ENCODE results near the gene SIGLEC11. TPM values are rescaled to one million over a fixed set of nuclear protein-coding genes. Genes with fewer than 3 reads are reported as not detected.
"Not testable (repeated sequence)": the region's sequence is repeated elsewhere in the genome, so short reads cannot be mapped to it uniquely, and the experiment has no call there.

Gene SIGLEC11
- total RNA-seq, 1 experiment from 2014 or later: not detected

DNA sequence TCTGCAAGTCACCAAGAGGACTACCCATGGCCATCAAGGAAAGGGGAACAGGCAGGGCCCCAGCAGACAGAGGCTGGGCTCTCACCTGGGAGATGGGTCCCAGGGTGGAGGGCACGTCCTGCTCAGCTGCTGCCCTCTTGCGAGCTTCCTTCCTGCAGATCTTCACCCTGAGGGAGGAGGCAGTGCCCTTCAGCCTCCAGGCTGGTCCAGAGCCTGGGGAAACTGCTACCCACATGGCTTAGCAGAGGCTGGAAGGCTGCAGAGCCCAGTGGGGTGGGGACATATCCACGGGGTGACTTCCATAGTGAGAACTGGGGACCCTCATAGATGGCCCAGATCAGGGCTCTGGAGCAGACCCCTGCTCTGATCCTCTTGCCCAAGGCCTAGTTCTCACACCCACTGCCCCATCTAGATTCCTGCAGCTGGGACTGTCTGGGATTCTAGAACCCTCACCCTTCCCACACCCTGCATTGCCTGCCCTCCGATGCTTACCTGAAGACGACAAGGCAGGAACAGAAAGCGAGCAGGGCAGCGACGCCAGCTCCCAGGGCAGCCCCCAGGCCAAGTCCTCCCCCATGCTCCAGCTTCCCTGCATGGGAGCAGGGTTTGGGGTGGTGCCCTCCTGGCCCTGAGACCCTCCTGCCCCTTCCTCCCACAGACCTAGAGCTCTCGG is 9.0 kb downstream of the SIGLEC11 start:
- no peak for DNase-seq (ENCODE audit: low spot score)

DNA sequence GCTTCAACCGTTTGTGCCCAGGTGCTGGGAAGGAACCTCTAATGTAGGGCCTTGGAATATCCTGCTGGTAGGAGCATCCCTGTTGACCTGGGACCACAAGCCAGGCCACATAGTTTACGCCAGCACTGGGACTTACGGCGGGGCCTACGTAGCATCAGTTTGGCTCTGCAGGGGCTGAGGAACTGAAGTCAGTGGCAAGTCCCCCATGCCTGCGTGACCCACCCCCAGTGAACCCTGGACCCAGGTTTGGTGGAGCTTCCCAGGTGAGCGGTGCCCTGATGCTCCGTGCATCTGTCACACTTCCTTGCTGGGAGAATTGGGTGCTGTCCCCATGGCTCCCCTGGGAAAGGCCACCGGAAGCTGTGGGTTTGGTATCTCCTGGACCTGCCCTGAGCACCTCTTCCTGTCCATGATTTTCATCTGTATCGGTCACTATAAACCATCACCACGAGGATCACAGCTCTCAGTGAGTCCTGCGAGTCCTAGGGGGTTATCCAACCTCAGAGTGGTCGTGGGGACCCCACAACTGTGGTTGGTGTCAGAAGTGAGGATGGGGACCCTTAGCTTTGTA is 9.9 kb downstream of the SIGLEC11 start:
- no peak for DNase-seq (ENCODE audit: low spot score)

DNA sequence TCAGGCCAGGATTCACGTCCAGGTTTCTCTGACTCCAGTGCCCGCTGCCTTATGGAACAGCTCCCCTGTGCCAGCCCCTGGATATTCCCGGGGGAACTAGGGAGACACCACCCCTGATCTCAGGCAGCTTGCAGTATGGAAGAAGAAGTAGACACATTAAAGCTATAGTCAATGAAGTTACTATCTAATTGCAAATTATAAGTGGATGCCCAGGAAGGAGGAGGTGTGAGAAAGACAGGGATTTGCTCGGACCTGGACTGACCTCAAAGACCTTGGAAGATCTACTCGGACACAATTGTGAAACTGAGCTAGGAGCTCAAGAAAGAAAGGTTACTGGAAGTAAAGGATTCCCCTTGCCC is 10.4 kb downstream of the SIGLEC11 start:
- no peak for DNase-seq (ENCODE audit: low spot score)

DNA sequence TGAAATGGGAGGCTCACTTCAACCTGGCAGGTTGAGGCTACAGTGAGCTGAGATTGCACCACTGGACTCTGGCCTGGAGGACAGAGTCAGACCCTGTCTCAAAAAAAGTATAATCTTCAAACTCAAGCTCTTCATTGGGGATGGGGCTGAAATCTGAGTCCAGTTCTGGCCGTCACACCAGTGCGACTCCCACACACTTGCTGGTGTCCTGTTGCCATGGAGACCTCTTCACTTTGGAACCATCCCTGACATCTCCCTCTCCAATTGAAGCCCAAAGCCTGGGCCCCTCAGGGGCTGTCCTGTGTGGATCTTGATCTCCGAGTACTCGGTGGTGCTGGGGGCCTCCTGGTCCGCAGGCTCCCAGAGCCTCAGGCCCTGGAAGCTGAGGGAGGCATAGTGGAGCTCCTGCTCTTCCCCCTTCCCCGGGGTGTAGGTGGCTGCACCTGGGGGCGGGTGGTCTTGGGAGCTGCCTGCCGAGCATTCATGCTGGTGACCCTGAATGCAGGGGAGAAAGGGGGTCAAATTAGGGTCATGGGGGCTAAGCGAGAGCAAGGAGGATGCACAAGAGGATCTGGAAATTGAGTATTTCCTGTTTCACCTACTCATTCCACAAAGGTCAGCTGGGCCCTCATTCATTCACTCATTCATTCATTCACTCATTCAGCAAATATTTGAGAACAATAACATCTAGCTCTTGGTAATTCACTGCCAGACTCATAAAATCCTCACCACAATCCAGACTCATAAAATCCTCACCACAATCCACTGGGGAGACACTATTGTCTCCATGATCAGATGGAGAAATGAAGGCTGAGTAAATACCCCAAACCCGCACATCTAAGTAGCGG is 11.0 kb downstream of the SIGLEC11 start:
- no peak for DNase-seq (ENCODE audit: low spot score)

DNA sequence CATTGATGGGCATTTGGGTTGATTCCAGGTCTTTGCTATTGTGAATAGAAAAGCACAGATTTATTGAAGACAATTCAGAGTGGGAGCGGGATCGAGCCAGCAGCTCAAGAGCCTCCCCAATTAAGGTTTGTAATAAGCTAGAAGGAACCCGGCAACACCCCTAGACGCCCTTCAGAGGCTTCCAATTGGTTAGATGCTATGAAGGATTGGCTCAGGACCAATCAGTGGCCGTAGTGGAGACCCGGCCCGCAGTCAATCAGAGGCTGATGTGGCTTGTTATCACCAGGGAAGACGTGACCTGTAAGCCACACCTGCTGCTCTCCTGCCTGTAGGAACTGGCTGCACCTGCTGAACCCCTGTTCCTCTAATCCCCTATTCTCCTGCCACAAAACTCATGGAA is 14.6 kb downstream of the SIGLEC11 start:
- no peak for DNase-seq (ENCODE audit: low spot score)

DNA sequence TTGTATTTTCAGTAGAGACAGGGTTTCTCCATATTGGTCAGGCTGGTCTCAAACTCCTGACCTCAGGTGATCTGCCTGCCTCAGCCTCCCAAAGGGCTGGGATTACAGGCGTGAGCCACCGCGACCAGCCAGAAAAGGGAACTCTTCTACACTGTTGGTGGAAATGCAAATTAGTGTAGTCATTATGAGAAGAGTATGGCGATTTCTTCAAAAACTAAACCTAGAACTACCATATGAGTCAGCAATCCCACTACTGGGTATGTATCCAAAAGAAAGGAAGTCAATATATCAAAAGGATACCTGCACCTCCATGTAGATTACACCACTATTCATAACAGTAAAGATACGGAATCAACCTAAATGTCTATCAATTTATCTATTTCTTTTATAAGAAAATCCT is 16.4 kb downstream of the SIGLEC11 start:
- not testable (repeated sequence) for DNase-seq (ENCODE audit: low spot score)

DNA sequence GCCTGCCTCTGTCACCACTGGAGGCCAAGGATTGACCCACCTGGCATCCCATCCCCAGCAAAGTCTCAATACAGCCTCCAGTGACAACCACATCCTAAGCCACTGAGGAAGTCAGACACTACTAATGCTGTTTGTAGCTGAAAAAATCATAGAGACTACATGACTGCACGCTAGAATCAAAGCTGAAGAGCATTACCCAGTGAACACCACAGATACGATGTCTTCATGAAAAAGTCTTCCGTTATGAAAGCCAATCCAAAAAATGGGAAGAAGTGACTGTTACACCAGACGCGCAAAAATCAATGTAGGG is 20.5 kb downstream of the SIGLEC11 start:
- no peak for DNase-seq (ENCODE audit: low spot score)

DNA sequence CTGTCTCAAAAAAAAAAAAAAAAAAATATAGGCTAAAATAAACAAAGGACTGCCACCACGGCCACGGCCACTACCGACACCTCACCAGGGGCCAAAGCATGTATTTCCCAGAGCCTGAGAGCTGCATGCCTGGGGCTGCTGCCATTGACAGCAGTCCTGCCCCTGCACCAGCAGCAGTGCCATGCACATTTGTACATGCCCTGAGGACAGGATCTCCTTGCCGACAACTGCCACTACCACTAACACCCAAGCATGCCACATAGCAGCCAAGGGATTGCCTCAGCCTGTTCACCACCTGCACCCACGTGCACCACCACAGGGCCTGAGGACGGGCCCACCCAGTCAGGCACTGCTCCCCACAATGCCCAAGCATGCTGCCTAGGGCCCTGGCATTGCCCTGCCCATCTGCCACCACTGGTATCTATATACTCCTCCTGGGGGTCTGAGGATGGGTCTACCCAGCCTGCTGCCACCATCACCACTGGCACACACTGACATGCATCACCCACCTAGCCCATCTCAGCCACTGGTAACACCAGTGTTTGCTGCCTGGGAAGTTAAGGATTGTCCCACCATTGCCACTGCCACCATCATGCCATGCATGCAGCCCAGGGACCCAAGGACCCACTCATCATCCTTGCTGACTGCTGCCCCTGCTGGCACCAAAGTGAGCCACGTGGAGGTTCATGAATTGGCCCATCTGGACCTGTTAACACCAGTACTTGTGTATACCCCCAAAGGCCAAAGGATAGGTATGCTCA is 21.1 kb downstream of the SIGLEC11 start:
- DNase-seq (ENCODE audit: low spot score): peak; percentile 26

DNA sequence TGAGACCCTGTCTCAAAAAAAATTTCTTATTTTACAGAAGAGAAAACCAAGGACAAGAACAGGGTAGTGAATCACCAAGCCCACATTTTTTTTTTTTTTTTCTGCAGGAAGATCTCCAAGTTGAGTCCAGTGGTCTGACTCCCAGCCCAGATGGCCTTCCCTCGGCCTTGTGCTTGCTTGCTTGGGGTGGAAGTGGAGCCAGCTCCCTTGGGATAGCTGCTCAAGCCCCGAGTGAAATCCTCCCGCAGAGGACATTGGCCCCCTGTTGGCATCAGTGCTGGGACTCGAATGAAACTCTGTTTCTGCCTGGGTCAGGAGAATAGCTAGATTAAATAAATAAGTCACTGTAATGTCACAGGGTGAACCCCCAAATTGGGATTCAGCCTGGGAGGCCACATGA is 22.3 kb downstream of the SIGLEC11 start:
- no peak for DNase-seq (ENCODE audit: low spot score)

DNA sequence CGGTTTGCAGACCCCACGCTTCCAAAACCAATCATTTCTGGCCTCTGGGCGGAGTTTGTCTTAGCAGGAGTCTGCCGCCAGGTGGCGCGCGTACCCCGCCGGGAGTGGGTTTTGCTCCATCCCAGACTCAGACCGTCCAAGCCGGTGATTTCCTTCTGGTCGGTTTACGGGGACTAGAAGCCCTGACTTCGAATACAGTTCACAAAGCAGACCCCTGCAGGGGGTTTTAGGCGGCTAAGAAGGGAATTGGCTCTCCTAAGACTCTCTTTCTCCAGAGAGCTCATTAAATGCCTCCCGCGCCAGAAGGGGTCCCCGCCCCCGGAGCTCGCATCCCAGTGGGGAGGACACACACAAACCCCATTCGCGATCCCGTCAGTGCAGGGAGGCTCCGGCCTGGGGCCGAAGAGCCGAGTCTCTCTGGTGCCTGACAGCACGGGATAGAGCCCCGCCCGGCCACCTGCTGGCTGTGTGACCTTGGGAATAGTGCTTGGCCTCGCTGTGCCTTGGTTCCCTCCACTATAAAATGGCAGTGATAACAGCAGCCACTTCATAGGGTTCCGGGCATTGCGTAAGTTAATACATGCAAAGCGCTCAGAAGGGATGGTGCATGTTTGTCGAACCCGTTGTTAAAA is 23.1 kb downstream of the SIGLEC11 start:
- DNase-seq (ENCODE audit: low spot score): peak; percentile 95

DNA sequence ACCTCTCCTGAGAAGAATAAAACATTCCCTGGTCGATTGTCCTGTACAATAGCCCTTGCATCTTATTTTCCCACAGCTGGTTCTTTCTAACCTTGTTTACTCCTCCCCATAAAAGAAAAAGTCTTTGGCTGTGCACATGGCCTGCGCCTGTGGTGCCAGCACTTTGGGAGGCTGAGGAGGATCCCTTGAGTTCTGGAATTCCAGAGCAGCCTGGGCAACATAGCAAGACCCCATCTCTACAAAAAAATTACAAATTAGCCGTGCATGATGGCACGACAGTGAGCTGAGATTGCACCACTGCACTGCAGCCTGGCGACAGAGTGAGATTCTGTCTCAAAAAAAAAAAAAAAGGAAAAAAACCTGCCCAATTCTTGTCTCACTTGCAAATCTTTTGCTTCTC is 24.4 kb downstream of the SIGLEC11 start:
- no peak for DNase-seq (ENCODE audit: low spot score)

DNA sequence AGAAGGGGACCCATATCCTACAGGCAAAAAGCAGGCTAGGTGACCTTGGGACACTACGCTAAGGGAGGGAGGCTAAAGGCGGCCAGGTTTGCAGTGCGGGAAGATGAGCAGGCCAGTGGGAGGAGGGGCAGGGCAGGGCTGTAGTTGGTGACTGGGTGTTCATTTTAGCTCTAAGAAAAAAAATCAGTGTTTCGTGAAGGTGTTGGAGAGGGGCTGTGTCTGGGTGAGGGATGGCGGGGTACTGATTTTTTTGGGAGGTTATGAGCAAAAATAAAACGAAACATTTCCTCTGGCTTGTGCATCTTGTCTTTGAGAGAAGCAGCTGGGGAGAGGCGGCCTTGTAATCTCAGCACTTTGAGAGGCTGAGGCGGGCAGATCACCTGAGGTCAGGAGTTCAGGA is 27.3 kb downstream of the SIGLEC11 start:
- DNase-seq (ENCODE audit: low spot score): no peak

DNA sequence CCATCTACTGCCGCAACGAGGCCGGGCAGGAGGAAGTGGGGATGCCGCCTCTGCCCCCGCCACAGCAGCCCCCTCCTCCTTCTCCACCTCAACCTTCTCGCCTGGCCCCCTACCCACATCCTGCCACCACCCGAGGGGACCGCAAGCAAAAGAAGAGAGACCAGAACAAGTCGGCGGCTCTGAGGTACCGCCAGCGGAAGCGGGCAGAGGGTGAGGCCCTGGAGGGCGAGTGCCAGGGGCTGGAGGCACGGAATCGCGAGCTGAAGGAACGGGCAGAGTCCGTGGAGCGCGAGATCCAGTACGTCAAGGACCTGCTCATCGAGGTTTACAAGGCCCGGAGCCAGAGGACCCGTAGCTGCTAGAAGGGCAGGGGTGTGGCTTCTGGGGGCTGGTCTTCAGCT is 28.2 kb downstream of the SIGLEC11 start:
- DNase-seq (ENCODE audit: low spot score): no peak

DNA sequence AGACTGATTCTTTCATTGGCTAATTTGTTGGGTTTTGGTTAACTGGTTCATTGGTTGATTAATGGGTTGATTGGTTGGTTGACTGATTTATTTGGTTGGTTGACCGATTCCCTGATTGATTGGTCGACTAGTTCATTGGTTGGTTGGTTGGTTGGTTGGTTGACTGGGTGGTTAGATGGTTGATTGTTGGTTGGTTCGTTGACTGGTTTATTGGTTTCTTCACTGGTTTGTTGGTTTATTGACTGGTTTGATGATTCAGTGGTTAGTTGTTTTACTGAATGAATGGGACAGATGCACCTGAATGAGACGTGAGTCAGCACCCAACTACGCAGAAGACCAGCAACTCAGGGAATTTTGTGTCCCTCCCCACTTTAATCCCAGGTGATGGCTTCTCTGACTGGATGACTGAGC is 28.9 kb downstream of the SIGLEC11 start:
- no peak for DNase-seq (ENCODE audit: low spot score)

DNA sequence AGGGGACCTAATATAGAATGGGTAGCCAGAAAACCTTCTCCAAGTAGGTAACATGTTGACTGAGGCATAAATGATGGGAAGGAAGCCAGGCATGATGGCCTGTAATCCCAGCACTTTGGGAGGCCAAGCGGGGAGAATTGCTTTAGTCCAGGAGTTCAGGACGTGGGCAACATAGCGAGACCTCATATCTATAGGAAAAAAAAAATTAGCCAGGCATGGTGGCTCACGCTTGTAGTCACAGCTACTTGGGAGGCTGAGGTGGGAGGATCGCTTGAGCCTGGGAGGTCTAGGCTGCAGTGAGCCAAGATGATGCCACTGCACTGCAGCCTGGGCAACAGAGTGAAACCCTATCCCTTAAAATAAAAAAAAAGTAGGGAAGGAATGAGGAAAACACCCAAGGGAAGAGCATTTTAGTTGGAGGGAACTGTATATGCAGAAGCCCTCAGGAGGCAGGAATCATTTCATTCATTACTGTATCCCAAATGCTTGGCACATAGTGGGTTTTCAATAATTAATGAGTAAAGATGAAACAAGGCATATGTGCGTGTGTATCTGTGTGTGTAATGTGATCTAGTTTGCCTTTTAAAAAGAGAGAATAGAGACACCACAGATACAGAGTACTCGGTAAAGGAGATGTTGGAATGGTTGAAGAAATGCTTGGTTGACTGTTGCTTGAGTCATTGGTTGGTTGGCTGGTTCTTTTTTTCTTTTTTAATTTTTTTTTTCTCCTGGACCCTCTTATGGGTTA is 29.5 kb downstream of the SIGLEC11 start:
- no peak for DNase-seq (ENCODE audit: low spot score)

DNA sequence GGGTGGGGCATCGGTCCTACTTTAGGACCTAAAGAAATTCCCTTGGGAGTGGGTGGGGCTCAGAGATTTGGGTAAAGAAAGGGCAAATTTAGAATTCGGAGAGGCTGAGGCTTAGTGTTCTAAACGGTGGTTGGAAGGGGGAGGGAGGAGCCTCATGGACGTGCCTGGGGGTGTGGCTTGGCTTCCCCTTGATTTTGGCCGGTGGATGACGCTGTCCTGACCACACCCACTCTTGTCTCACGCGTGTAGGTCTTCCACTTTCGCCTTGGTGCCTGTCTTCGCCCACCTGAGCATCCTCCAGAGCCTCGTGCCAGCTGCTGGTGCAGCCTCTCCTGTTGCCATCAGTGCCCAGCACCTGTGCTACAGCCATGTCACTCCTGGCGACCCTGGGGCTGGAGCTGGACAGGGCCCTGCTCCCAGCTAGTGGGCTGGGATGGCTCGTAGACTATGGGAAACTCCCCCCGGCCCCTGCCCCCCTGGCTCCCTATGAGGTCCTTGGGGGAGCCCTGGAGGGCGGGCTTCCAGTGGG is 30.4 kb downstream of the SIGLEC11 start:
- no peak for DNase-seq (ENCODE audit: low spot score)

DNA sequence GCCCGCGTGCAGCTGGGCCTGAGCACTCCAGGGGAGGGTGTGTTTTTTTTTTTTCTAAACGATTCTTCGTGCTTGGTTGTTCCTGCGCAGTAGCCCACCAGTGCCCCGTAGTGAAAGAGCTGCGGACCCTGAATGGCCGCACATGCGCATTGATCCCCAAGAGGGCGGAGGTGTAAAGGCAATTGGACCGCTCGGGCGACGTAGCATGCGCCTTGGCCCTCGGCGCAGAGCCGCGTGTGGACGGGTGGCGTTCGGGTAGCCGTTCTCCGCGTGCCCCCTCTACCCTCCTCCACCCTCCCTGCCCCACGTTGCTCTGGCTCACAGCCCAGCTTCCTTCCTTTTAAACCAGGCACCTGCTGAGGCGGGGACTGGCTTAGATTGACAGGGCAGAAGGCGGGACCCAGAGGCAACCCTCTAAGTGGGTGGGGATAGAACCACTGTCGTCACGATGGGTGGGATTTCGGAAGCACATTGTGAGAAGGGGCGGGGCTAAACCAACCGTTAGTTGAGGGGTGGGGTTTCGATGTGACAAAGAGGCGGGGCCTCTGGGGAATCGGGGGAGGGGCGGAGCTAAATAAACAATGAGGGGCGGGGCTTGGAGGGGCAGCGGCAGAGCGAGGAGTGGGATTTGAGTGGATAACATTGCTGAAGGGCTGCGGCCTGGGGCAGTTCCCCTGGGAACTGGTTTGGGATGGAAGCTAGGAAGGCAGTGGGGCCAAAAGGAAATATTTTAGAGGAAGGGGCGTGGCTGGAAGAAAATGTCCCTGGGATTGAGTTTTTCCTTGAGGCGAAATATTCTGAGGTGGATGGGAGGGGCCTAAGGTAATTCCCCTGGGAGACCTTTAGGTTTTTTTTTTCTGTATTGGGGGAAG is 31.1 kb downstream of the SIGLEC11 start:
- peak; percentile 99 for DNase-seq (ENCODE audit: low spot score)

DNA sequence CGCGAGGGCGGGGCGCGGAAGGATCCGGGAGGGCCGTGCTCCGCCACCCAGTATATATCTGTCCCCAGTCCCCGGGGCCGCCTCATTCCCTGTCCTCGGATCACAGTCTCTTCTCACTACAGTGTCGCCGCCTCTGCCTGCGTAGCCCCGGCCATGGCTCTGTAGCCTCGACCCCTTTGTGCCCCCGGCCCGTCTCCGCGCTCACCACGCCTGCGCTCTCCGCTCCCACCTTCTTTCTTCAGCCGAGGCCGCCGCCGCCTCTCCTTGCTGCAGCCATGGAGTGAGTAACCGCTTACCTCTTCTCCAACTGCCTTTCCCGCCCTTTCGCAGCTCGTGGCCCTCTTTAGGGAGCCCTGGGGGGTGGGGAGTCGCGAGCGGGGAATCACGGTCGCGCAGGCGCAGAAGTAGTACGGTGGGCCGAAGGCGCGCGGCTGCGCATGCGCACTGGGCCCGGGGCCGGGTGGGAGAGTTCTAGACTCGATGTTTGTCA is 31.8 kb downstream of the SIGLEC11 start, which contains the start of the genes ATF5 and NUP62:
ATF5 (plus strand) TSS at position 85 of the 490 bp plus-strand sequence. CDS start 1,646 bp downstream, outside the sequence.
NUP62 (minus strand) TSS at position 384 of the 490 bp plus-strand sequence. CDS start 19,697 bp downstream, outside the sequence.
- DNase-seq (ENCODE audit: low spot score): peak; percentile 99

DNA sequence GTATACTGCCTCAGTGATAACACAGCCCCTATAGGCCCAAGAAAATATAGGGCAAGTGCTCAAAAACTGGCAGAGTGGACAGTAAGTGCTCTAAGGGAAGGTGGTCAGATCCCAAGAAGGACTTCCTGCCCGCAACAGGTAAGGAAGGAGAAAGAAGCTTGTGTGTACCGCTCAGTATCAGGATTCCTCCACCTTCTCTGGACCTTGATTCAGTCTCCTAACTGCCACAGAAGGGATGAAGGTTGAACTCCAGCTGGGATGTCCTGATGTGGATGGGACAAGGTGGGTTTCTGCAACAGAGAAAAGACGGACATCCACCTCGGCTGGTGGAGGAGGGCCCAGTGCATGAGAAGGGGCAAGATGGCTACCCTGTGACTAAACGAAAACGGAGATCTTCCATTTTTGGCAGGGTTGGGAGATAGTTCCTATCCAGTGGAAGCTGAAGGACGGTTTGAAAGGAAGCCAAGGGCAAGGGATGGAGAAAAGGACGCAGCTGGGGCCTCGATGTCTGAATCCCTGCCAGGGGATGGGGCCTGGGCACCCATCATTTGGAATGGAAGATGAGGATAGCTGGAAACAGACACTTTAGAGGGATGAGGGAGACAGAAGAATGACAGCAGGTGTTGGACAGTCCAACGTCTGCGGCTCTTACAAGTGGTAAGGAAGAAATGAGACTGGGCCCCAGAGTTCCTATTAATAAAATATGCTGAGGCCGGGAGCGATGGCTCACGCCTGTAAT is 33.3 kb downstream of the SIGLEC11 start:
- no peak for DNase-seq (ENCODE audit: low spot score)

Measured in HT-29 (cell line).